GM18870 (cell line): Measurements from ENCODE around the gene CRAT.

Experiments used
- ATAC-seq: cut with Tn5 transposase; IDR thresholded peaks from one replicate; pipeline ENCODE4 v1.9.1; 2021; ENCODE audit warnings: moderate library complexity; ENCODE audit not compliant: unreplicated experiment

Gene CRAT

DNA sequence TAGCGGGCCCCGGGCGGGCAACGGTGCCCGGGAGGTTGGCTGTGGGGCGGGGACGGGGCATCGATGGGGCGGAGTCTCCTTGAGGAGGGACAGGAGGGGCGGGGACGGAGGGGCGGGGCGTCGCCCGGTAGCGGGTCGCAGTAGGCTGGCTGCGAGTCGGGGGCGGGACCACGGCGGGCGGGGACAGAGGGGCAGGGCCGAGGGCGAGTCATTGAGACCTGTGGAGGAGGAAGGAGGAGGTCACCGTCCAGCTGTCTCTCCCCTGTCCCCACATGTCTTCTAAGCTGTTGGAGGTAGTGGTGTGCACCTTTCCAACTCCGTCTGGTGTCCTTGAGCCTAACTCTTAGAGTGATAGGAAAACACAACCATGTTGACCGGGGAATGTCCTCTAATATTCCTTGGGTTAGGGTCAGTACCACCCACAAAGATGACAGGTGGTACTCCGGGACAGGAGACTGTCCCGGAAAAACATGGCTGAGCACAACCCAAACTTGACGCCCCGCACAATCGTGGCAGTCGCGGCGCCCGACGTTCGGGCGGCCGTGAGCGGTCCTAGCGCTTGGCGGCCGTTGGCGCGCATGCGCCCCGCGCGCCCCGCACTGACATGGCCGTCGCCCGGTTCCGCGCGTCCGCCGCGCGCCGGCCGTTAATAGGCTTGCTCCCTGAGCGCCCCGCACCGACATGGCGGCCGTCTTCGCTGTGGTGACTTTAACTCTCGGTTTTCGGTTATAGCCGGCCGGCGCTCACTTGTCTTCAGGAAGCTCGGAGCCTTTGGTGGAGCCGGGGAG is at the start of gene CRAT, which contains the start of gene PTPA:
Gene CRAT (minus strand): TSS at position 54 of the 788 bp plus-strand sequence. CDS start 284 bp downstream, outside the sequence.
Gene PTPA (plus strand): TSS at position 676 of the 788 bp plus-strand sequence. CDS start 186 bp downstream, outside the sequence.
- ATAC-seq = no peak

DNA sequence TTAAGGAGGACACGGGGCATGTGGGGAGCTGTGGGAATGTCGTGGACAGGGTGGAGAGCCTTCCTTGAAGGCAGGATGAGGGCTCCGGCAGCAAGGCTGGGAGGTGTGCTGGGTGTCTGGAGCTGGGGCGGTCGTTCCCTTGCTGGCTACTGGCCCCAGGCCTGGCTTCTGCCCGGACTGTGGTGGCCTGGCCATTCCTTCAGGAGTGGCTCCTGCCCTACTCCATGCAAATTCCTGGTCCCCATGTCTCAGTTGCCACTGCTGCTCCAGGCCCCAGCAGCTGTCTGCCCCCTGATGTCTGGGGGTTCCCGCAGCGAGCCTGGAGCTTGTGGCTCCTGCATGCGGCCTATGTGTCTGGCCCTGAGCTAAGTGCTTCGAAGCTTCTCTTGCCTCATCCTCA is 45.6 kb upstream of the CRAT start:
- ATAC-seq = no peak

DNA sequence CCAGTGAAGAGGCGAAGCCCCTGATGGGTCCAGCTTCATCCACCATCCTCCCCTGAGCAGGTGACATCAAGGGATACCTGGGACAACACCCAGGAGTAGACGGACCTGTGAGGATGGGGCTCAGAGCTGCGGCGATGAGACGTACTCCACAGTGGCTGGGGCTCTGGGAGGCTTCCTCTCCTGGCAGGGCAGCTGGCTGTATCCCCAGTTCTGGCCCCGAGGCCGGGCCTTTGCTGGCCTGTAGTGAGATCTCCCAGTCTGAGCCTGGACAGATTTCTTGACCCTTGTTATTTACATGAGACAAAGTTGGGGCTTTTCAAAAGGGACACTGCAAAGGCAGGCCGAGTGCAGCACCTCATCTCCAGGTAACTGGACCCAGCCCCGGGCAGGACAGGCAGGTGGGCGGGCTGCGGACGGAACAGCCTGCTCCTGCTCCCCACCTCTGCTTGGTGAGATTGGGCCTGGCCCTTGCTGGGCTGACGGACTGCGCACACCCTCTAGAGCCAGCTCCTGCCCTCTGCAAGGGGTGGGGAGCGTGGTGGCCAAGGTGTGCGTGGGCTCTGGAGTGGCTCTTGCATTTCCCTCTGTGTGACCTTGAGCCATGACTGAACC is 44.4 kb upstream of the CRAT start:
- ATAC-seq = no peak

DNA sequence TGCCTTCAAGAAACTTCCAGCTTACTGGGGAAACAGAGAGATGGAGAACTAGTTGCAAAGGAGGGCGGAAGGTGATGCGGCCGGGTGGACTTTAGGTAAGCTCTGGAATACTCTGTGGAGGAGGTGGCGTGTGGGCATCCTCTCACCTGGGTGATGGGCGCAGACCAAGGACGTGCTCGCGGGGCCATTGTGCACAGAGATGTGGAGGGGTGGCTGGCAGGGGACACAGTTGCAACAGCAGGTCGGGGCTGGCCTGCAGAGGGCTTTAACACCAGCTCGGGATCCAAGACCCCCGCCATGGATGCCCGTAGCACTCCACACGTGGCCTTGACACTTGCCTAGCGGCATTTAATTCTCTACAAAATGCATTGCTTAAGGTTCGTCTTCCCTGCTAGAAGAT is 40.9 kb upstream of the CRAT start:
- no peak for ATAC-seq

DNA sequence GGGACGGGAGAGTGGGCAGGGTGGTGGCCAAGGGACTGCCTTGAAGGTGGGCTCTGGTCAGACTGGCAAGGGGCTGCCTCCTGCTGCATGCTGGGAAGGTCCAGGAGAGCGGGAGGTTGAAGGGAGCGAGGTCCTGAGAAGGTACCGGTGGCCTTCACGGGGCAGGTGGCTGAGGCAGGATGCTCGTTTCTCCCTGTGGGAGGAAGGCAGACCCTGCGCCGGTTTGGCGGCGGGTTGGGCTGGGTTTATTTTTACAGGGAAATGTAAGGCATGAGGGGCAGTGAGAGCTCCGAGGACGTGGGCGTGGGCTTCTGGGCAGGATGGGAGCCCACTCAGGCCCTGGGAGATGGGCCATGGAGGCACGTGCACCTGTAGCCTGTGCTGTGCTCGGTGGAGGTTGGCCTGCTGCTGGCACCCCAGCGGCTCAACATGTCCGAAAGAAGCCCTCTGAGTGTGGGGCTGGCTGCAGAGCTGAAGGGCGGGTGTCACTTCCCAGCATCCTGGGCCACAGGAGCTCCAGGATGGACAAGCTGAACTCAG is 40.1 kb upstream of the CRAT start:
- no peak for ATAC-seq

DNA sequence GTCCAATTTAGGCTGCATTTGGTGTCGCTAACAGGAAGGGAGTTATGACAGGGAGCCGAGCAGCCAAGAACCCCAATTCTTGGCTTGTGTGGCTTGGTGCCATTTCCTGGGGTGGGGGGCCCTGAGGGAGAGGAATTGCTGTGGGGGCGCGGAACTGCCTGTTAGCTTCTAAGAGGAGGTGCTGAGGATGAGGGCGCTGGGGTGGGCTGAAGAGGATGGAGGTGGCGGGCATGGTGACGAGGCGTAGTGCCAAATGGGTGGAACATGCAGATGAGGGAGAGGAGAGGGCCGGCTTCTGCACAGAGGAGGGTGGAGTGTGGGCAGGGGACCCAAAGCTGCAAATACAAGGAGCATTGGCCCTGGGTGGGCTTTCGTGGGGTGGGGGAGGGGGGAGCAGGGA is 39.5 kb upstream of the CRAT start:
- ATAC-seq = no peak

DNA sequence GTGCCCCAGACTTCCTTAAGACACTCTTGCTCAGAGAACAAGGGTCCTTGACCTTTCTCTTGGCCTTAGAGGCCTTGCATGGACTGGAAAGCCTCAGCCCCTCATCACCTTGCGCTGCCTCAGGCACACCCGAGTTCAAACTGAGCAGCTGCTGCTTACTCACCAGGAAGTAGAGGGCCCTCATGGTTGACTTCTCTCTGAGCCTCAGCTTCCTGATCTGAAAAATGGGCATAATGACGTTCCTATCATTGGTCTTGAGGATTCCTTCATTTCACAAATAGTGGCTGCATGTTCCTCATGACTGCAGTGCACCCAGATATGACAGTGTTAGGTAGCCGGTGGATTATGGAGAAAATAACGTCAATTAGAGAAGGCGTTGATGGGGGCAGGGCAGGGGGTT is 38.8 kb upstream of the CRAT start:
- ATAC-seq = no peak

DNA sequence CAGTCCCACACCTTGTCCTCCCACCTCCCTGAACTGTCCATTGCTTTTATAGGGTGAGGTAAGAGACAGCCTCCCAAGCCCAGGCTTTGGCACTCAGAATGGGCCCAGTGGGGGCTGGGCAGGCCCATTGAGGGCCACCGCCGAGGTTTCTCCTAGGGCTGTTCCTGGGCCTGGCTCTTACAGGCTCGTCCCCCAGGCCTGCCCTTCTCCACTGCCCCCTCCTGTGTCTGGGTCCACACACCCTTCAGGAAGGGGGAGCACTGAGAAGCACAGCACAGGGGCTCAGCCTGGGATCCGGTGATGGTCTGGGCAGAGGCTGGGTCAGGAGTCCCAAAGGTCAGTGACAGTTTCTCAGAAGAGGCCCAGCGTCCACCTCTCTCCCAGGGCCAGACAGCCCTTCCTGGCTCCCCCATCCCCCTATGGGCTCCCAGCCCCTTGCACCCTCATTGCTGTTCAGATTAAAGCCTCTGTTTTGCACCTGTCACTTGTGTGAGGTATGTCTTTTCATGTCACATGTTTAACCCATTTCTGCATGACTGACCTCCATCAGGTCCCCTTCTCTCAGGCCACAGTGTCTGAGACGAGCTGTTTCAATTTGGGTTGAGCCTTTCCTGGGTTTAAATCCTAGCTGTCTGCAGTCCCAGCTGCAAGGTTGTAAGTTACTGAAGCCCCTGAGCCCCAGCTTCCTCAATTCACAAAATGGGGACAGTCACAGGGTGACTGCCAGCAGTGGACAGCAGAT is 38.0 kb upstream of the CRAT start:
- ATAC-seq = no peak

DNA sequence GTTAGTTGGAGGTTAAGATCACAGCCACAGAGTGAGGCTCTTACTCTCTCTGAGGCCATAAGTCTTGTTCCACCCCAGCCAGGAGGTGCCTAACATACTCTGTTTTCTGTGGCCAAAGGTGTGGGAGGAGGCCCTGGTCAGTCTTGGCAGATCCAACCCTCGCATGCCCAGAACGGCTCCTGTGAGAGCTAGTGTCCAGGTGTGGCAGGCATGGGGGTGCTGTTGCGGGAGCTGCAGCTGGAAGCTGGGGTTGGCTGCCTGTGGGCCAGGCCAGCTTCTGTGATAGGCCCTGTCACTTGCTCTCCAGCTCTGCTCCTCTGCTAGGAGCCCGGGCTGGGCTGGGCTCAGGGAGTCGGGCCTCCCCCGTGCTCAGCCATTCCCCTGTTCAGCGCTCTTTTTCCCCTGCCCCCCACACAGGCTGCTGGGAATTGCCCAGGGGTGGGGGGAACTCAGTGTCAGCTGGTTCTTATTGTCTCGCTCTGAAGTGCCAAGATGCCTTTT is 35.9 kb upstream of the CRAT start:
- no peak for ATAC-seq

DNA sequence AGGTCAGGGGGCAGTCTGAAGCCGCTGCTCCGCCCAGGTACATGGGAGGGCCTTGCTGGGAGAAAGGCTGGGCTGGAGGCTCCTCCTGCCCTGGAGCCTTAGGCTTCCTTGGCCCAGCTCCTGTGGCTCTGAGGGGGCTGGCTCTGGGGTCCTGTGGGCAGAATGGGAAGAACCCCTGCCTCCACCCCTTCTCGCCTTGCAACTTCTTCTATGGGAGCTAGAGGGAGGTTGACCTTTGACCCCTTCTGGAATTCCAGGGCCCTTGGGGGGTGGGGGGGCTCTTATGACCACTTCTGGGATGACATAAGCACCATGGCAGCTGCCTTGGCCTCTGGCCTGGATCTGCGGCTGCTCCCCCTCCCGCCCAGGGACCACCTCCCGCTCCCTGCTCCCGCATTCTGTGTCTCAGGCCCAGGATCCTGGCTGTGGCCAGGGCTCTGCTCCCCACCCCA is 35.3 kb upstream of the CRAT start:
- ATAC-seq = no peak

DNA sequence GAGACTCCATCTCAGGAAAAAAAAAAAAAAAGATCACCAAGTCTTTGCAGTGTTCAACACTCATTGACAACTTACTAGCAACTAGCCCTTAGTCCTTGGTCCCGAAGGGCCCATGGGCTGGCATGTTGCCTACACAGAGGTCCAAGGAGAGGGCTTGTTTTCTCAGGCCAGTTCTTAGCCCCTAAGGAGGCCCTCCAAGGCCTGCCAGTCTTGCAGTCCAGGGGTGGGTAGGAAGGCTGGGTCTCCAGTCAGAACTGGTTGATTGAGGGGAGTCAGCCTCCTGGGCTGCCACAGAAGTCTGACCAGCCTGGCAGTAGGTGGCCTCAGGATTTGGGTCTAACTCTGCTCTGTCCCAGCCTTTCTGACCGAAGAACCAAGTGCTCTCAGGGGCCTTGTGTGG is 34.7 kb upstream of the CRAT start:
- no peak for ATAC-seq

DNA sequence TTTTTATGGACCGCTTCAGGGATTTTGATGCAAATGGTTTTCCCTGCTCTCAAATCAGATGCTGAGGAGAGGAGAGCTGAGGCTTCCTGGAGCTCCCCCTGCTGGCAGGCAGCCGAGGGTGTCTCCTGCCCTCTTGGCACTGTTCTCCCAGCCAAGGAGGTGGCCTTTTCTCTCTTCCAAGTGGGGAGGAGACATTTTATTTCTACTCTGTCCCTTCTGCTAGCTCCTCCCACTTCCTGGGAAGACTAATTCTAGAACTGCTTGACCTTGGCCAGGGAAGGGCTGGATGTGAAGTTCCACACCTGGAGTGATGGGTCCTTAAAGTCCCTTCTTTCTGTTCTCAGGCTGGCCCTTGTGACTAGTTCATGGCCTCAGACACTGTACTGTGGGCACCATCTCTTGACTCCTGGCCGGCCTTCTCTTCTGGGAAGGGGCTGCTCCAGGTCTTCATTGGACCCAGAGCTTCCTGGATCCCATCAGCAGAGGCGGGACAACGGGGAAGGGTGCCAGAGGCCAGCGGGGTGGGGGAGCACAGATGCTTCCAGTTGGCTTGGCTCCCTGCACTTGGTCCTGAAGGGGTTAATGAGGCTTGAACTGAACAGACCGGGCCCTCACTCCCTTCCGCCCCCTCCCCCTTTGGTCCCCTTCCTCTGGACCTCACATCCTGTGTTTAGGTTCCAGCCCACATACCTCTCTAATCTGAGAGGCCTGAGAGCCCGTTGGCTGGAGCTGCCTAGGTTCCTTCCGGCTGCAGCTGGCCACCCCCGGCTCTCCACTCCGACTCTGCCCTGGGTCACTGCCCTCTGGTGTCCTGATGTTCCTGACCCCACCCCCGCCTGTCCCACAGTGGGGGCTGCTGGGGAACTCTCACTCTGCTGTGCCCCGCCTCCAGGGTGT is 32.7 kb upstream of the CRAT start:
- no peak for ATAC-seq

DNA sequence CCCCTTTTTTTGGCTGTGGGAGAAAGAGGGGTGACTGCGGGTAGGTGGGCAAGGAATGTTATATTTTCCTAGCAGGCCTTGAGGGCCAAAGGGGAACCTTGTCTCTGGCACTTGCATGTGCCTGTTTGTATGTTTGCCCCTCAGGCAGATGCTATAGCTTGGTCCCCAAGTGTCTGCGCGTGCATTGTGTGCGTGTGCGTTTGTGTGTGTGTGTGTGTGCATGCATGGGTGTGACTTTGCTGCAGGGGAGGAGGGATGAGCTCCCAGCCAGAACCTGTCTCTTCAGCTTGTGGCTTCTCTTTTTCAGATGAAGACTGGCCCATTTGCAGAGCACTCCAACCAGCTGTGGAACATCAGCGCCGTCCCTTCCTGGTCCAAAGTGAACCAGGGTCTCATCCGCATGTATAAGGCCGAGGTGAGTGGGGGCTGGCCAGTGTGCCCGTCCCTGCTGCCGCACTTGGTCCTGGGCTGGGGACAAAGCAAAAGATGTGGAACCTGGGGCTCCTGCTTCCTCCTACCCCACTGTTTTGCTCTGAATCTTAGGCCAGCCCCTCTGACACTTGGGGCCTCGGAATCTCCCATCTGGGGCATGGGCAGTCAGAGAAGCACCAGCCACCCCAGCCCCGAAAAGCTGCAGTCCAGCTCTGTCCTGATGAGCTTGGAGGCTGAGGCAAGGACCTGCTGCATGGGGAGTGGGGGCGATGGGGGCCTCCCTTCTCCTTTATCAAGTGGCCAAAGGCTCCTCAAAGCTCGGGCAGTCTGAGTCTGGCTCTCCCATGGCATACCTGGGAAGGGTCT is 31.7 kb upstream of the CRAT start:
- ATAC-seq = no peak

DNA sequence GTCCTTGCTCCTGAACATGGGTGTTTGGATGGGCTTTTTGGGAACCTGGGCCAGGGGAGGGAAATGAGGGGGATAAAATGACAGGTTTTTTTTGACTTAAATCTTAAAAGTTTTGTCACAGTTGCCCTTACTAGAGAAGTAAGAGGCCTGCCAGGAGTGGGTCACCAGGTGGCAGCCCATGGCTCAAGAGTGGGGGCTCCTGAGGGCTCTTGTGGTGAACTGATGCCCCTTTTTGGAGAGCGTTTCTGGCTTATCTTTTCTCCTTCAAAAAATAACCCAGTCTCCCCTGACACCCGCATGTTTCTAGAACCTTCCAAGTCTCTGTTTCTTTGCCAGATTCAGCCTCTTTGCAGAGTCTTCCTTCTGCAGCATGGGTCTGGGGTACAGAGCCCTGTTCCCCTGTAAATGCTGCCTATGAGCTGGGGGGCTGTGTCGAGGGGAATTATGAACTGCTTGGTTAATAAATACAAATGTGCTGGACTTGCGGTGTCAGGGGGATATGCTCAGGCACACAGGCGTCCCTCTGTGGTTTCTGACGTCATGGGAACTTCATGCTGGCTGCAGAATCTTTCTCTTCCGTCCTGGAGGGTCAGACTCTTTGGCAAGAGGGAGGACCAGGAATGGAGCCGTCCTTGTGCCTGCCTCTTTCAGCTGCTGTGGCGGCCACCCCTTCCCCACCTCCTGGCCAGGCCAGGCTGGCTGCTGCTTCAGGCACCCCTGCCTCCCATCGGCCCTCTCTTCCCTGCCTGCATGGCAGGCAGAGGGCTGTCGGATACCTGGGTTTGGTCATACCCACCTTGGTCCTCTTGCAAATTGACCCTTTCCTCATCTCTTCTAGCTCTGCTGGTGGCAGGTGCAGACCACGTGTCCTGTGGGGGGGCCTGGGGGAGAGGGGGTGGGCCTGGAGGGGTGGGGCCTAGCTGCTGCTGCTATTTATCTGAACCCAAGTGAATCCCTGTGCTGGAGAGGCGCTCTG is 30.8 kb upstream of the CRAT start:
- no peak for ATAC-seq

DNA sequence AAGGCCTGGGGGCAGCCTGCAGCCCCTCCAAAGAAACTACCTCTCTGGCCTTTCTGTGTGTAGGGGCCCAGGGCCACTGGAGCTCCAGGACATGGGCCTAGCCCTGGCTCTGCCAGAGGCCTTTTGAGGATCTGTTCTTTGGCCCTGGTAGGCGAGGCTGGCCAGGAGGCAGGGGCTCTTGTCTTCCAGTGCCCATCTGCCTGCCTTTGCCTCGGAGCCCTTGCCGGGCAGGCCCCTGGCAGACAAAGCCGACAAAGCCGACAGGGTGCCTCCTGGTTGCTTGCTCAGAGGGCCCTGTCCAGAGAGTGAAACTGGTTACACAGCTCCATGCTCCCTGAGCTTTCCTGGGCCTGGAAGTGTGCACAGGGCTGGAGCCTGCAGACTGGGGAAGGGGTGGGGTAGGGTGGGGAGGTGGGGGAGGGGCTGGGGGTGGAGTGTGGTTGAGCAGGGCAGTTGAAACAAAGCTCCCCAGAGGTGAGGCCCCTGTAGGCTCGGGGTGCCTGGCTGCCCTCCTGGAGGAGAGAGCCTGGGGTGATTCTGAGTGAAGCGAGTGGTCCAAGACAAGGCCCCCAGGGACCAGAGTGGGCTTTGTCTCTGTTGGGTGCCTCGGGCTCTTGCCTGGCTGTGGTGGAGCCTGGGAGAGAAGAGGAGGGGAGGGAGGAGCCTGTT is 29.9 kb upstream of the CRAT start:
- peak; percentile 4 for ATAC-seq

DNA sequence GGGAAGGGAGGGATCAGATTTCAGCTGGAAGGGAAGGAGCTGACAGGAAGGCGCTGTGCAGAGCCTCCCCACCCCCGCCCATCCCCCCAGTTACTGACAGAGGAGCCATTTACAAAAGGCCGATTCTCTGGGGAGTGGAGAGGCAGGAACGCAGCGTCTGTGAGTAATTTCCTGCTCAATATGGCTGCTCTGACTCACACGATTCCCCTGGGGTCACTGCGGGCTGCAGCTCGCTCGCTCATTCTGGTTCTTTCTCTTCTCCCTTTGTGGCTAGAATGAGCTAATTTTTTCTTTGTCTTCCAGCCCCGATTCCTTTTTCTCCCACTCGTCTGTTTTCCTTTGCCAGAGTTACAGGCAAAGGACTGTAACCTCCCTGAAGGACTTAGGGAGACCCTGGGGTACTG is 29.4 kb upstream of the CRAT start:
- peak; percentile 48 for ATAC-seq

DNA sequence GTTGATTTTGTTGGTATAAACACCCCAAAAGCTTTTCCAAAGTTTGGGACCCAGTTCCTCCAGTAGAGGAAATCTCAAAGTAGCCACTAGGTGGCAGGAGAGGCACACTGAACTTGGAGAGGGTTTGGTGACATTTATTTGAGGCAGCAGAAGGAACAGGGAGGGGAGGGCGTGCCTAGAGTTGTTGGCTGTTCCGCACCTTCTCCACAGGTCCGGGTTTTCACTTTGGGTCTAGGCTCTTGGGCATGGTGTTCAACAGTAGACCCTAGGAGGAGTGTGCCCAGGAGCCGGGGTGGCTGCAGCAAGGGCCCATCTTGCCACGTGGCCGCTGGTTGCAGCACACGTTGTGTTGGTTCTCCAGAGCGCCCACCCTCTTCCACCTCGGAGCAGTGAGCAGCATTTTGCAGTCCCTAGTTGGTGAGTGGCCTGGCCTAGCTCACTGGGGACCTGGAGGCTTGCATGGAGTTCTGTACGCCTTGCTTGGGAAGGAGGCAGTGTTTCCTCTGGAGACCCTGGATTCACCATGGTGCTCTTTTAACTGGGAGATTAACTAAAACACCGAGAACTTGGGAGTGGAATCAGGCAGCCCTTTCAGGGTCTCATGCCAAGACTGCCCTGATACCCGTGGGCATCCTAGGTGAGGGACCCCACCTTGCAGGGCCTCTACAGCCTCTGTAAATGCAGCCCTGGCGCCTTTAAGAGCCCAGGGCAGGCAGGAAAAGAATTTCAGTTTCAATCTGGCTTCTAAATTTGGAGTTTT is 28.8 kb upstream of the CRAT start:
- ATAC-seq = no peak
